ENCODE measurements around the gene B4GALT5.

The B4GALT5 gene

GRCh38 chr20:49715466-49715865 lies 1.8 kb upstream of the B4GALT5 start:
- DNase-seq (ENCODE audit: low read depth), result no peak
- TF ChIP-seq CTCF (conservative IDR thresholded peaks at IDR 0.05; ENCODE audit: low read depth, low read length), result no peak
- H3K4me3 ChIP-seq (ENCODE audit: low read length), result no peak overlapping the region

- no peak for DNase-seq (ENCODE audit: low read depth)
- H3K4me3 ChIP-seq (ENCODE audit: low read length), result peak overlapping the region; percentile 81
- TF ChIP-seq CTCF (conservative IDR thresholded peaks at IDR 0.05; ENCODE audit: low read depth, low read length), result no peak
These were observed 504 bp downstream of the B4GALT5 start for GRCh38 chr20:49712996-49713752.

DNA sequence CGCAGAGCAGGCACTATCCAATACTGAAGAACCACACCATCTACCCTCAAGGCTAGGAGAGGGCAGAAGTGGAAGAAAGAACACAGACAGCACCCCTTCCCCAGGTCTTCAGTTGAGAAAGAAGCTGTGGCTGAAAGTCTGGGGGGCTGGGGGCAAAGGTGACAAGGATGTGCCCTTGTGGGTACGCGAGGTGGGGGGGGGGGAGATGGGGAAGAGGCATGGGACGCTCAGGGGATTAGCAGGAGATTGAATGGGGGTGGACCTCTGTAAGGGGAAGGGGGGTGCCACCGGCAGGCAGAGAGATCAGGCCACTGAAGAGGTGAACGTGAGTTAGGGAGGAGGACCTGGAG lies 1.1 kb downstream of the B4GALT5 start:
- TF ChIP-seq CTCF (conservative IDR thresholded peaks at IDR 0.05; ENCODE audit: low read depth, low read length), result no peak
- H3K4me3 ChIP-seq (ENCODE audit: low read length), result peak overlapping the region; percentile 81
- DNase-seq (ENCODE audit: low read depth), result no peak

DNA sequence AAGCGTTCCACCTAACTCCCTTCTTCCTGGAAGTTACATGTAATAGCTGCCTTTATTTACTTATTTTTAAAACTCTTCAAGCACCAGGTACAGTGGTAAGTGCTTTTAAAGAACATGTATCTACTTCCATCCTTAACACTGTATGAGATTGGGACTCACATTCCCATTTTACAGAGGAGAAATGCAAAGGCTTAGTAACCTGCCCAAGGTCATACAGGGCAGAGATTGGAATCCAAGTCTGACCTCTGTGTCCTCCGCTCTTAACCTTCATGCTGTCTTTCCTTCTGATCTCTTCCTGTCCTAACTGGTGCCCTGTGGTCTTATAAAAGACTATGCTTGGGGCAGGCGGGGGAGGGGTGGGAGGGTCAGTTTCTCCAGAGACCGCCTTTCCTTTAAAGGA lies 1.6 kb downstream of the B4GALT5 start:
- DNase-seq (ENCODE audit: low read depth), result no peak
- peak overlapping the region; percentile 81 for H3K4me3 ChIP-seq (ENCODE audit: low read length)
- no peak for TF ChIP-seq CTCF (conservative IDR thresholded peaks at IDR 0.05; ENCODE audit: low read depth, low read length)

DNA sequence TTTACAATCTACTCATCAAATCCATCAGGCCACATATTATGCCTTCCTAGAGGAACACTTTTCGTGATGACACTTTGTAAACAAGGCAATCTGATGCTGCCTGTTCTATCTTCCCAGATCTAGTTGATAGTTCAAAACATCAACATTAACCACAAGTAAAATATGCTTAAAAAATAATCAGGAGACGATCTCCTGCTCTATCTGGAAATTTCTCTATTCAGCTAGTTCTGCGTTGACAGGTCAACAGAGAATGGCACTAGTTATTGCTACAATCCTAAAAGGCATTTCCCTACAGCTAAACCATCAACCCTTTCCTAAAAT lies 2.1 kb downstream of the B4GALT5 start:
- no peak for DNase-seq (ENCODE audit: low read depth)
- peak overlapping the region; percentile 81 for H3K4me3 ChIP-seq (ENCODE audit: low read length)
- no peak for TF ChIP-seq CTCF (conservative IDR thresholded peaks at IDR 0.05; ENCODE audit: low read depth, low read length)

GRCh38 chr20:49710971-49711666 lies 2.6 kb downstream of the B4GALT5 start:
- TF ChIP-seq CTCF (conservative IDR thresholded peaks at IDR 0.05; ENCODE audit: low read depth, low read length), result no peak
- no peak overlapping the region for H3K4me3 ChIP-seq (ENCODE audit: low read length)
- DNase-seq (ENCODE audit: low read depth), result no peak

- H3K4me3 ChIP-seq (ENCODE audit: low read length), result no peak overlapping the region
- TF ChIP-seq CTCF (conservative IDR thresholded peaks at IDR 0.05; ENCODE audit: low read depth, low read length), result no peak
- DNase-seq (ENCODE audit: low read depth), result no peak
These were observed 6.6 kb downstream of the B4GALT5 start for GRCh38 chr20:49707118-49707517.
